Stimulated activated CD4-positive, alpha-beta T cell treated with anti-CD3 and anti-CD28 coated beads, TNF-alpha, amount 100 ng/mL, for 4 hours (primary cell): ENCODE measurements around the gene ALDH1A3.

Experiments used
- DNase-seq, 3 experiments: peaks; one replicate each; pipeline ENCODE4 v3.0.0-alpha.2; 2020; ENCODE audit warnings: low read depth in 3 of 3

Gene ALDH1A3

GRCh38 chr15:100859970-100860828, 19.4 kb upstream of the ALDH1A3 start:
- DNase-seq = no peak

GRCh38 chr15:100860829-100861510, 18.7 kb upstream of the ALDH1A3 start:
- no peak for DNase-seq

GRCh38 chr15:100861511-100861991, 18.1 kb upstream of the ALDH1A3 start:
- DNase-seq = no peak

GRCh38 chr15:100862162-100862561, 17.5 kb upstream of the ALDH1A3 start:
- DNase-seq = no peak

GRCh38 chr15:100863075-100863795, 16.4 kb upstream of the ALDH1A3 start:
- DNase-seq = no peak

GRCh38 chr15:100863796-100864267, 15.8 kb upstream of the ALDH1A3 start:
- DNase-seq = no peak

GRCh38 chr15:100866386-100867330, 13.0 kb upstream of the ALDH1A3 start:
- DNase-seq = no peak

GRCh38 chr15:100867433-100867832, 12.2 kb upstream of the ALDH1A3 start:
- no peak for DNase-seq

GRCh38 chr15:100869151-100869999, 10.3 kb upstream of the ALDH1A3 start:
- no peak for DNase-seq

GRCh38 chr15:100873029-100873677, 6.5 kb upstream of the ALDH1A3 start:
- DNase-seq = peak in 1 of 3 experiments; percentile 17

- no peak for DNase-seq
These were observed 4.1 kb upstream of the ALDH1A3 start for GRCh38 chr15:100875495-100875894.

- DNase-seq = no peak
These were observed 3.7 kb upstream of the ALDH1A3 start for GRCh38 chr15:100875976-100876375.

- no peak for DNase-seq
These were observed 2.1 kb upstream of the ALDH1A3 start for GRCh38 chr15:100877551-100877950.

GRCh38 chr15:100878130-100878529, 1.5 kb upstream of the ALDH1A3 start:
- no peak for DNase-seq

- DNase-seq = no peak
These were observed 983 bp upstream of the ALDH1A3 start for GRCh38 chr15:100878648-100879047.

GRCh38 chr15:100879061-100879463, 569 bp upstream of the ALDH1A3 start:
- DNase-seq = no peak

- no peak for DNase-seq
These were observed 687 bp downstream of the ALDH1A3 start for GRCh38 chr15:100880139-100880896.

- DNase-seq = no peak
These were observed 1.2 kb downstream of the ALDH1A3 start for GRCh38 chr15:100880897-100881242.
